Central memory CD8-positive, alpha-beta T cell (primary cell): Measurements from ENCODE around the gene SP140.
"Not testable (repeated sequence)": the region's sequence is repeated elsewhere in the genome, so short reads cannot be mapped to it uniquely, and the experiment has no call there.

Experiments used
- ATAC-seq: fragments of 150-1000 bp; cut with Tn5 transposase; replicated peaks from 2 replicates; pipeline ENCODE4 v1.10.0; 2022; ENCODE audit warnings: mild to moderate bottlenecking, moderate FRiP score, moderate number of reproducible peaks; ENCODE audit not compliant: poor library complexity, severe bottlenecking; ENCODE audit errors: extremely low read depth
- DNase-seq, 2 donors: peaks; one replicate each; pipeline ENCODE4 v3.0.0; 2021; ENCODE audit warnings: low spot score in 2 of 2
- H3K27ac Mint-ChIP-seq: one replicate; pipeline ENCODE4 v1.8.0; 2022; ENCODE audit warnings: low read depth, mild to moderate bottlenecking, moderate library complexity, mixed read lengths
- H3K27me3 Mint-ChIP-seq: one replicate; pipeline ENCODE4 v1.8.0; 2022; ENCODE audit warnings: mixed read lengths
- H3K36me3 Mint-ChIP-seq: one replicate; pipeline ENCODE4 v1.8.0; 2022; ENCODE audit warnings: mild to moderate bottlenecking, moderate library complexity, mixed read lengths; ENCODE audit not compliant: insufficient read depth
- H3K4me1 Mint-ChIP-seq: one replicate; pipeline ENCODE4 v1.8.0; 2022; ENCODE audit warnings: mixed read lengths
- H3K4me3 Mint-ChIP-seq: one replicate; pipeline ENCODE4 v1.8.0; 2022; ENCODE audit warnings: mild to moderate bottlenecking, moderate library complexity, mixed read lengths
- H3K9me3 Mint-ChIP-seq: one replicate; pipeline ENCODE4 v1.8.0; 2022; ENCODE audit warnings: mixed read lengths

Gene SP140

GRCh38 chr2:230310792-230311191, 85.3 kb downstream of the SP140 start:
- Mint-ChIP-seq H3K36me3 (peaks cover 19% of the 10 kb centered on the region), H3K4me1 (peaks cover 22% of the 10 kb centered on the region)
- H3K27ac Mint-ChIP-seq, H3K9me3 Mint-ChIP-seq, H3K4me3 Mint-ChIP-seq, ATAC-seq, H3K27me3 Mint-ChIP-seq, DNase-seq: not testable (repeated sequence)

GRCh38 chr2:230311634-230312033, 86.1 kb downstream of the SP140 start:
- H3K36me3 Mint-ChIP-seq: peaks cover 19% of the 10 kb centered on the region
- not testable (repeated sequence) for H3K27ac Mint-ChIP-seq, H3K27me3 Mint-ChIP-seq, H3K9me3 Mint-ChIP-seq, H3K4me3 Mint-ChIP-seq, ATAC-seq, DNase-seq
- peaks cover 26% of the 10 kb centered on the region for H3K4me1 Mint-ChIP-seq

GRCh38 chr2:230312638-230313037, 87.1 kb downstream of the SP140 start:
- H3K27ac Mint-ChIP-seq: no peak overlapping the region
- H3K4me3 Mint-ChIP-seq: no peak overlapping the region
- ATAC-seq: no peak
- peaks cover 29% of the 10 kb centered on the region for H3K4me1 Mint-ChIP-seq
- no peak for DNase-seq
- peaks cover 17% of the 10 kb centered on the region for H3K36me3 Mint-ChIP-seq
- no peaks in the 10 kb centered on the region for H3K9me3 Mint-ChIP-seq
- no peaks in the 10 kb centered on the region for H3K27me3 Mint-ChIP-seq

- ATAC-seq (no peak), DNase-seq (no peak)
- Mint-ChIP-seq H3K4me3 (peak overlapping the region; percentile 59), H3K27me3 (no peaks in the 10 kb centered on the region), H3K27ac (peak overlapping the region; percentile 61), H3K4me1 (peaks cover 58% of the 10 kb centered on the region), H3K9me3 (no peaks in the 10 kb centered on the region), H3K36me3 (peaks cover 15% of the 10 kb centered on the region)
Observed at GRCh38 chr2:230317366-230317765, 91.8 kb downstream of the SP140 start.

- ATAC-seq (peak; percentile 20), DNase-seq (no peak)
- no peaks in the 10 kb centered on the region for H3K27me3 Mint-ChIP-seq
- peaks cover 58% of the 10 kb centered on the region for H3K4me1 Mint-ChIP-seq
- peaks cover 10% of the 10 kb centered on the region for H3K36me3 Mint-ChIP-seq
- H3K4me3 Mint-ChIP-seq: peak overlapping the region; percentile 59
- H3K9me3 Mint-ChIP-seq: no peaks in the 10 kb centered on the region
- peak overlapping the region; percentile 61 for H3K27ac Mint-ChIP-seq
Observed at GRCh38 chr2:230318190-230319121, 92.9 kb downstream of the SP140 start.

GRCh38 chr2:230319211-230319862, 93.8 kb downstream of the SP140 start:
- ATAC-seq (peak; percentile 98), DNase-seq (peak; percentile 40 to 72)
- peaks cover 7% of the 10 kb centered on the region for H3K36me3 Mint-ChIP-seq
- H3K27me3 Mint-ChIP-seq: no peaks in the 10 kb centered on the region
- H3K4me1 Mint-ChIP-seq: peaks cover 51% of the 10 kb centered on the region
- H3K9me3 Mint-ChIP-seq: no peaks in the 10 kb centered on the region
- H3K27ac Mint-ChIP-seq: peak overlapping the region; percentile 61
- peak overlapping the region; percentile 51 for H3K4me3 Mint-ChIP-seq

- no peak for ATAC-seq
- H3K9me3 Mint-ChIP-seq: no peaks in the 10 kb centered on the region
- peaks cover 7% of the 10 kb centered on the region for H3K36me3 Mint-ChIP-seq
- DNase-seq: no peak
- H3K27me3 Mint-ChIP-seq: no peaks in the 10 kb centered on the region
- H3K4me3 Mint-ChIP-seq: peak overlapping the region; percentile 29
- H3K27ac Mint-ChIP-seq: peak overlapping the region; percentile 44
- peaks cover 52% of the 10 kb centered on the region for H3K4me1 Mint-ChIP-seq
Observed at GRCh38 chr2:230321031-230321430, 95.5 kb downstream of the SP140 start.

GRCh38 chr2:230322561-230323384, 97.2 kb downstream of the SP140 start:
- DNase-seq: no peak
- peaks cover 61% of the 10 kb centered on the region for H3K4me1 Mint-ChIP-seq
- H3K27me3 Mint-ChIP-seq: no peaks in the 10 kb centered on the region
- no peak overlapping the region for H3K4me3 Mint-ChIP-seq
- H3K36me3 Mint-ChIP-seq: peaks cover 14% of the 10 kb centered on the region
- H3K27ac Mint-ChIP-seq: no peak overlapping the region
- H3K9me3 Mint-ChIP-seq: no peaks in the 10 kb centered on the region
- ATAC-seq: no peak

GRCh38 chr2:230323385-230324106, 98.0 kb downstream of the SP140 start:
- DNase-seq (no peak), ATAC-seq (no peak)
- Mint-ChIP-seq H3K4me3 (no peak overlapping the region), H3K36me3 (peaks cover 14% of the 10 kb centered on the region), H3K27me3 (no peaks in the 10 kb centered on the region), H3K9me3 (no peaks in the 10 kb centered on the region), H3K4me1 (peaks cover 59% of the 10 kb centered on the region), H3K27ac (no peak overlapping the region)

- no peak for DNase-seq
- peaks cover 22% of the 10 kb centered on the region for H3K36me3 Mint-ChIP-seq
- H3K4me3 Mint-ChIP-seq: no peak overlapping the region
- peaks cover 62% of the 10 kb centered on the region for H3K4me1 Mint-ChIP-seq
- H3K27me3 Mint-ChIP-seq: no peaks in the 10 kb centered on the region
- ATAC-seq: no peak
- no peak overlapping the region for H3K27ac Mint-ChIP-seq
- H3K9me3 Mint-ChIP-seq: no peaks in the 10 kb centered on the region
Observed at GRCh38 chr2:230324503-230324902, 99.0 kb downstream of the SP140 start.

GRCh38 chr2:230325316-230326243, 100.0 kb downstream of the SP140 start:
- ATAC-seq (no peak), DNase-seq (no peak)
- Mint-ChIP-seq H3K27me3 (no peaks in the 10 kb centered on the region), H3K36me3 (peaks cover 30% of the 10 kb centered on the region), H3K4me1 (peaks cover 66% of the 10 kb centered on the region), H3K27ac (peak overlapping the region; percentile 98), H3K4me3 (peak overlapping the region; percentile 98), H3K9me3 (no peaks in the 10 kb centered on the region)
